ENCODE data around the gene CAMTA1. TPM values are rescaled to one million over a fixed set of nuclear protein-coding genes. Genes with fewer than 3 reads are reported as not detected.

The CAMTA1 gene
- total RNA-seq, 1 experiment from 2014 or later, result 85.2 TPM

- DNase-seq (ENCODE audit: low spot score), result no peak
- ChIA-PET POLR2A (ENCODE audit: low non-redundant PET) (no interaction called here), CTCF (no interaction called here)
- Histone ChIP-seq H3K4me3 (ENCODE audit: low read depth, low read length, poor library complexity, severe bottlenecking) (no peak overlapping the region), H3K9me3 (ENCODE audit: low read depth, low read length, poor library complexity, severe bottlenecking) (no peaks in the 10 kb centered on the region), H3K27me3 (replicated peaks; ENCODE audit: insufficient read depth, low read depth, low read length, poor library complexity) (no peaks in the 10 kb centered on the region), H3K27ac (ENCODE audit: low read depth, low read length, poor library complexity, severe bottlenecking) (no peak overlapping the region), H3K36me3 (ENCODE audit: insufficient read depth, low read length, poor library complexity, severe bottlenecking) (no peaks in the 10 kb centered on the region), H3K4me1 (ENCODE audit: insufficient read depth, low read length, poor library complexity, severe bottlenecking) (peaks cover 14% of the 10 kb centered on the region)
- TF ChIP-seq EZH2 (IDR thresholded peaks at IDR 0.05; ENCODE audit: borderline replicate concordance, low read depth, low read length, poor library complexity, severe bottlenecking) (no peak), CTCF (conservative IDR thresholded peaks at IDR 0.05; ENCODE audit: low read depth, low read length) (no peak)
- intact Hi-C loops (cut with micrococcal nuclease; ENCODE audit: unreplicated experiment), result no loop called here
- BruUV-seq (replicated peaks), result no TSS peak
Observed at GRCh38 chr1:6957341-6957740, 172.1 kb downstream of the CAMTA1 start.

- no peak overlapping the region for H3K4me3 ChIP-seq (ENCODE audit: low read depth, low read length, poor library complexity, severe bottlenecking)
- H3K9me3 ChIP-seq (ENCODE audit: low read depth, low read length, poor library complexity, severe bottlenecking), result no peaks in the 10 kb centered on the region
- CTCF ChIA-PET, result no interaction called here
- no peak overlapping the region for H3K27ac ChIP-seq (ENCODE audit: low read depth, low read length, poor library complexity, severe bottlenecking)
- no peaks in the 10 kb centered on the region for H3K36me3 ChIP-seq (ENCODE audit: insufficient read depth, low read length, poor library complexity, severe bottlenecking)
- no TSS peak for BruUV-seq (replicated peaks)
- H3K27me3 ChIP-seq (replicated peaks; ENCODE audit: insufficient read depth, low read depth, low read length, poor library complexity), result no peaks in the 10 kb centered on the region
- no peak for TF ChIP-seq EZH2 (IDR thresholded peaks at IDR 0.05; ENCODE audit: borderline replicate concordance, low read depth, low read length, poor library complexity, severe bottlenecking)
- TF ChIP-seq CTCF (conservative IDR thresholded peaks at IDR 0.05; ENCODE audit: low read depth, low read length), result no peak
- peaks cover 14% of the 10 kb centered on the region for H3K4me1 ChIP-seq (ENCODE audit: insufficient read depth, low read length, poor library complexity, severe bottlenecking)
- intact Hi-C loops (cut with micrococcal nuclease; ENCODE audit: unreplicated experiment), result no loop called here
- POLR2A ChIA-PET (ENCODE audit: low non-redundant PET), result no interaction called here
- DNase-seq (ENCODE audit: low spot score), result peak; percentile 56
Observed at GRCh38 chr1:6958407-6959030, 173.3 kb downstream of the CAMTA1 start.

- Histone ChIP-seq H3K4me1 (ENCODE audit: insufficient read depth, low read length, poor library complexity, severe bottlenecking) (peaks cover 14% of the 10 kb centered on the region), H3K36me3 (ENCODE audit: insufficient read depth, low read length, poor library complexity, severe bottlenecking) (no peaks in the 10 kb centered on the region), H3K27ac (ENCODE audit: low read depth, low read length, poor library complexity, severe bottlenecking) (no peak overlapping the region), H3K4me3 (ENCODE audit: low read depth, low read length, poor library complexity, severe bottlenecking) (no peak overlapping the region), H3K9me3 (ENCODE audit: low read depth, low read length, poor library complexity, severe bottlenecking) (no peaks in the 10 kb centered on the region), H3K27me3 (replicated peaks; ENCODE audit: insufficient read depth, low read depth, low read length, poor library complexity) (no peaks in the 10 kb centered on the region)
- TF ChIP-seq EZH2 (IDR thresholded peaks at IDR 0.05; ENCODE audit: borderline replicate concordance, low read depth, low read length, poor library complexity, severe bottlenecking), result no peak
- TF ChIP-seq CTCF (conservative IDR thresholded peaks at IDR 0.05; ENCODE audit: low read depth, low read length), result no peak
- ChIA-PET POLR2A (ENCODE audit: low non-redundant PET) (no interaction called here), CTCF (no interaction called here)
- no TSS peak for BruUV-seq (replicated peaks)
- no peak for DNase-seq (ENCODE audit: low spot score)
- intact Hi-C loops (cut with micrococcal nuclease; ENCODE audit: unreplicated experiment), result no loop called here
Observed at GRCh38 chr1:6959491-6959890, 174.2 kb downstream of the CAMTA1 start.

All from A673 (cell line).